Measurements from ENCODE around the gene DUOXA1.
A peak's percentile ranks its signal among the peaks of the same experiment; 100 is the strongest.

The DUOXA1 gene

GRCh38 chr15:45114076-45114750 is 15.5 kb downstream of the DUOXA1 start, which contains the start of the genes DUOX2 and DUOXA2:
Gene DUOX2 (minus strand): TSS chr15:45114172. CDS start chr15:45113411, 761 bp downstream.
Gene DUOXA2 (plus strand): TSS chr15:45114326. CDS start chr15:45114606, 280 bp downstream.
- ChIA-PET CTCF (interaction anchor here (0.7 to 1.4 kb wide), 3 partner anchors 13 to 18 kb away, joined by 3 to 4 read pairs (median 3); no protein-coding TSS in a partner anchor), POLR2A (no interaction called here)
- H3K9me3 ChIP-seq (ENCODE audit: control insufficient read depth, insufficient read depth, low read depth, low read length): no peaks in the 10 kb centered on the region
- H3K36me3 ChIP-seq (ENCODE audit: control insufficient read depth in 2 of 2, insufficient read depth in 1 of 2, low read length in 2 of 2): no peaks in the 10 kb centered on the region
- H3K4me1 ChIP-seq (ENCODE audit: control insufficient read depth, insufficient read depth, low read length): no peaks in the 10 kb centered on the region
- no peak within 1 kb of the TSS for H3K27ac ChIP-seq (ENCODE audit: extremely low read depth, low read depth, low read length)
- H3K4me3 ChIP-seq (ENCODE audit: low read depth, low read length): no peak within 1 kb of the TSS
- TF ChIP-seq ZNF777 (tag by site-specific recombination; IDR thresholded peaks at IDR 0.05; ENCODE audit: borderline replicate concordance): no peak
- no peak for TF ChIP-seq ZNF354C (tag by site-specific recombination; IDR thresholded peaks at IDR 0.05; ENCODE audit: borderline replicate concordance, low read depth)
- TF ChIP-seq ZNF544 (tag by site-specific recombination; IDR thresholded peaks at IDR 0.05): no peak
- no peak for TF ChIP-seq ZNF274 (IDR thresholded peaks at IDR 0.05; ENCODE audit: low read length)
- no peak for TF ChIP-seq ZNF274 (tag by site-specific recombination; IDR thresholded peaks at IDR 0.05; ENCODE audit: borderline replicate concordance)
- no peak for TF ChIP-seq ZNF10 (tag by site-specific recombination; IDR thresholded peaks at IDR 0.05)
- TF ChIP-seq, protein P1, sequence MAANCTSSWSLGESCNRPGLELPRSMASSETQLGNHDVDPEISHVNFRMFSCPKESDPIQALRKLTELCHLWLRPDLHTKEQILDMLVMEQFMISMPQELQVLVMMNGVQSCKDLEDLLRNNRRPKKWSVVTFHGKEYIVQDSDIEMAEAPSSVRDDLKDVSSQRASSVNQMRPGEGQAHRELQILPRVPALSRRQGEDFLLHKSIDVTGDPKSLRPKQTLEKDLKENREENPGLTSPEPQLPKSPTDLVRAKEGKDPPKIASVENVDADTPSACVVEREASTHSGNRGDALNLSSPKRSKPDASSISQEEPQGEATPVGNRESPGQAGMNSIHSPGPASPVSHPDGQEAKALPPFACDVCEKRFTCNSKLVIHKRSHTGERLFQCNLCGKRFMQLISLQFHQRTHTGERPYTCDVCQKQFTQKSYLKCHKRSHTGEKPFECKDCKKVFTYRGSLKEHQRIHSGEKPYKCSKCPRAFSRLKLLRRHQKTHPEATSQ (tag by site-specific recombination; IDR thresholded peaks at IDR 0.05): no peak

DNA sequence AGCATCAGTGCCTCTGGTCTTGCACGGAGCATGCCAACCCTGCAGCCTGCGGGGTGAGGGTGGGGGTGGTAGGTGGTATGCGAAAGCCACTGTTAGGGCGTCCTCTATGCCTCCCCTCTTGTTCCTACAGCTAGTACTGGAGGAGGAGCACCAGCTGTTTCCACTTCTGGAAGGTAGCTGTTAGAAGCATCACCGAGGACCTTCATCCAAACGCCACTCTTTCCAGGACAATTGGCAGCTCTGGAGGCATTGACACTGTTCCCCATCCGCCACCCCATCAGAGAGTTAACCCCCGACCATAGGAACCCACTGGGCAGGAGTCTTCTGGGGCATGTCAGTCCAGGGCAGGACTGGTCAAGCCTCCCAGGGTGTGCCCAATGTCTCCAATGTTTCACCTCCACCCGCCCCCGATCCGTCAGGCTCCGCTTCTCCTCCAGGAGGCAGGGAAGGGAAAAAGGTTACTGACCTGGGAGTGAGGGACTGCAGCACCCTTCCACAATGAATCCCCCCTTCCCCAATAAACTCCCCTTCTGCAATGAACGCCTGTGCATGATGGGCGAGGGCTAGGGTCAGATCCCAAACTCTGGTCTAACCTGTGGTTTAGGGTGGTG is 16.2 kb downstream of the DUOXA1 start:
- H3K27ac ChIP-seq (ENCODE audit: extremely low read depth, low read depth, low read length): no peak overlapping the region
- H3K4me3 ChIP-seq (ENCODE audit: low read depth, low read length): no peak overlapping the region
- ChIA-PET CTCF (interaction anchor here (0.6 kb wide), 1 partner anchor 92 kb away, joined by 3 read pairs; no protein-coding TSS in a partner anchor), POLR2A (no interaction called here)
- TF ChIP-seq EGR2 (tag by site-specific recombination; IDR thresholded peaks at IDR 0.05; ENCODE audit: low read depth): no peak
- no peak for TF ChIP-seq ZNF747 (tag by site-specific recombination; IDR thresholded peaks at IDR 0.05)
- no peaks in the 10 kb centered on the region for H3K4me1 ChIP-seq (ENCODE audit: control insufficient read depth, insufficient read depth, low read length)
- H3K36me3 ChIP-seq (ENCODE audit: control insufficient read depth in 2 of 2, insufficient read depth in 1 of 2, low read length in 2 of 2): no peaks in the 10 kb centered on the region
- no peaks in the 10 kb centered on the region for H3K9me3 ChIP-seq (ENCODE audit: control insufficient read depth, insufficient read depth, low read depth, low read length)

DNA sequence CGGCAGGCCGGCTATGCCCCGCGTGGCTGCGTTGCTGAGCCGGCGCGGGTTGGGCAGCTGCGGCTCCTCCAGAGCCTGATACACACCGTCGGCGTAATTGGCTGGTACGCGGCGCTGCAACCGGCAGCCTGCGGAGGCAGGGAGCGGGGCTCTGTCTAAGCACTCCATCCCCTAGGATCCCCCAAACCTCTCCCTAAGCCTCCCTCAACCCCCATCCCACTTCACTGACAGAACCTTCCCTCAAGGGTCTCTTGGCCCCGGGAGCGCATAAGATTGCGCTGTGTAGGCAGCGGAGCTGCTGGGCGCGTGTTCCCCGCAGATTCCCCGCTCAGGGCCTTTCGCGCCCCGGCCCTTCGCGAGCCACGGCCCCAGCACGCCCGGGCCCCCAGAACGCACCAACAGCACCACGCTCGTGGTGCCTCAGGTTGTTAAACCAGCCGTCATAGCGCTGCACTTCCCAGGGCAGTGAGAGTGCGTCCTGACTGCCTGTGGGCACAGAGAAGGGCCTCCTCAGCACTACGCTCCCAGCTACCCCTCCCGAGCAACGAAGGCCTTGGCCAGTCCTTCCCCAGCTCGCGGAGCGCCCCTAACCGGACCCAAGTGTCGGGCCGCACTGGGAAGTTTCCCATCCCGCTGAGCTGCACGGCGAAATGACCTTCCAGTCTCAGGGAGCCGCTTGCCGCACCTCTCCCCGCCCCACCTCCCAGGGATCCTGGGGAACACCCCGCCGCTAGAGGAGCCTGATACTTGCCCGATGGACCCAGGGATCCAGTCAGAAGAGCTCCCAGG is 16.9 kb downstream of the DUOXA1 start:
- TF ChIP-seq ZNF558 (tag by site-specific recombination; IDR thresholded peaks at IDR 0.05) (no peak), SP3 (tag by site-specific recombination; IDR thresholded peaks at IDR 0.05) (no peak), HOXD13 (CRISPR knock-in tag; IDR thresholded peaks at IDR 0.05; ENCODE audit: borderline replicate concordance) (no peak), ZNF600 (tag by site-specific recombination; IDR thresholded peaks at IDR 0.05) (no peak), GLIS2 (tag by site-specific recombination; IDR thresholded peaks at IDR 0.05) (no peak)
- POLR2A ChIA-PET: no interaction called here
- Histone ChIP-seq H3K27ac (ENCODE audit: extremely low read depth, low read depth, low read length) (no peak overlapping the region), H3K36me3 (ENCODE audit: control insufficient read depth in 2 of 2, insufficient read depth in 1 of 2, low read length in 2 of 2) (no peaks in the 10 kb centered on the region), H3K9me3 (ENCODE audit: control insufficient read depth, insufficient read depth, low read depth, low read length) (no peaks in the 10 kb centered on the region), H3K4me3 (ENCODE audit: low read depth, low read length) (peak overlapping the region; percentile 12; the same call in 1 of the 2 replicates), H3K4me1 (ENCODE audit: control insufficient read depth, insufficient read depth, low read length) (no peaks in the 10 kb centered on the region)
- CTCF ChIA-PET: interaction anchor here (0.6 to 1.3 kb wide), 2 partner anchors 50 to 91 kb away, joined by 3 to 4 read pairs; no protein-coding TSS in a partner anchor

DNA sequence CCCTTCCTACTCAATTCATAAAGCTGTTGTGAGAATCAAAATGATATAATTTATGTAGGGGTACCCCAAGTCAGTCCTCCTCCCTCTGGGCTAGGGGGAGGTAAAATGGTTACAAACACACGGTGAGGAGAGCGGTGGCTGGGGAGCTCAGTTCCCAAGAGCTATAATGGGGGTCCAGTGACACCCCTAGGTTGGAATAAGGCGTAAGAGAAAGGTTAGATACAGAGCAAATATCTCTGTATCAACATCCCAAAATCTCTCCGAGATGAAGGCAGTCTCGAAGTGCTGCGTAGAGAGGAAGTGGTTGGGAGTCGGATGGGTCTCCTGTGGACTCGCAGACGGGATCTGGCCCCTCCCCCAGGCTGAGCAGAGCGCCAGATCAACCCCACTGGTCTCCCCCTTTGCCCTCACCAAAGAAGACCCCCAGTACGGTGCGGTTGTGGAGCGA is 17.5 kb downstream of the DUOXA1 start:
- CTCF ChIA-PET: interaction anchor here (0.6 to 1.3 kb wide), 2 partner anchors 51 to 518 kb away, joined by 4 read pairs; no protein-coding TSS in a partner anchor
- POLR2A ChIA-PET: no interaction called here
- H3K27ac ChIP-seq (ENCODE audit: extremely low read depth, low read depth, low read length): no peak overlapping the region
- no peaks in the 10 kb centered on the region for H3K9me3 ChIP-seq (ENCODE audit: control insufficient read depth, insufficient read depth, low read depth, low read length)
- H3K36me3 ChIP-seq (ENCODE audit: control insufficient read depth in 2 of 2, insufficient read depth in 1 of 2, low read length in 2 of 2): no peaks in the 10 kb centered on the region
- no peaks in the 10 kb centered on the region for H3K4me1 ChIP-seq (ENCODE audit: control insufficient read depth, insufficient read depth, low read length)
- TF ChIP-seq ZNF785 (tag by site-specific recombination; IDR thresholded peaks at IDR 0.05) (no peak), SETDB1 (IDR thresholded peaks at IDR 0.05; ENCODE audit: insufficient read length, low read length) (no peak), ZNF16 (tag by site-specific recombination; IDR thresholded peaks at IDR 0.05; ENCODE audit: low read depth) (no peak), GLIS1 (tag by site-specific recombination; IDR thresholded peaks at IDR 0.05) (no peak), HOXA7 (CRISPR knock-in tag; IDR thresholded peaks at IDR 0.05; ENCODE audit: borderline replicate concordance) (no peak), ZNF133 (tag by site-specific recombination; IDR thresholded peaks at IDR 0.05) (no peak)
- peak overlapping the region; percentile 12; the same call in 1 of the 2 replicates for H3K4me3 ChIP-seq (ENCODE audit: low read depth, low read length)

Data from HEK293 (cell line).